Naive thymus-derived CD4-positive, alpha-beta T cell (primary cell): ENCODE data around the gene PTPRM. TPM values are rescaled to one million over a fixed set of nuclear protein-coding genes. Genes with fewer than 3 reads are reported as not detected.

Experiments
- ATAC-seq: fragments of 150-1000 bp; cut with Tn5 transposase; 2 replicates; pipeline ENCODE4 v1.10.0; 2021; ENCODE audit warnings: mild to moderate bottlenecking, moderate library complexity
- CTCF ChIA-PET: fragments of 350-600 bp; sonication (Branson Sonifier 250); formaldehyde crosslinking; loops from one replicate; lab custom pipeline; 2021; ENCODE audit warnings: antibody characterized with exemption; lab: Charles Lee
- POLR2A ChIA-PET: fragments of 350-600 bp; sonication (Branson Sonifier 250); formaldehyde crosslinking; loops from one replicate; lab custom pipeline; 2021; ENCODE audit warnings: antibody characterized with exemption, inconsistent platforms; lab: Charles Lee
- DNase-seq, 9 donors: peaks; one replicate each; pipeline versions ENCODE4 v3.0.0 to v3.0.0-alpha.2; 2020 to 2022; ENCODE audit warnings: mixed read lengths in 1 of 9
- H3K27ac ChIP-seq: one replicate; pipeline ENCODE4 v1.7.0; 2013; ENCODE audit warnings: mild to moderate bottlenecking, low read depth, low read length, moderate library complexity
- H3K27me3 ChIP-seq, 2 donors: one replicate each; pipeline ENCODE4 v1.7.0; 2013; ENCODE audit warnings: low read length in 2 of 2, mild to moderate bottlenecking in 2 of 2, moderate library complexity in 2 of 2; ENCODE audit not compliant: control insufficient read depth in 2 of 2, insufficient read depth in 2 of 2
- H3K36me3 ChIP-seq, 3 experiments: 1 replicate in 2 of 3; 2 replicates in 1 of 3; pipeline ENCODE4 v1.7.0; 2013; ENCODE audit warnings: low read length in 3 of 3, mild to moderate bottlenecking in 3 of 3, moderate library complexity in 1 of 3; ENCODE audit not compliant: insufficient read depth in 3 of 3, control insufficient read depth in 2 of 3
- H3K4me1 ChIP-seq, 2 donors: one replicate each; pipeline ENCODE4 v1.7.0; 2013; ENCODE audit warnings: low read length in 2 of 2, mild to moderate bottlenecking in 2 of 2, moderate library complexity in 1 of 2; ENCODE audit not compliant: control insufficient read depth in 2 of 2, insufficient read depth in 2 of 2
- H3K4me3 ChIP-seq: 2 replicates; pipeline ENCODE4 v1.7.0; 2013; ENCODE audit warnings: mild to moderate bottlenecking, low read length
- H3K9me3 ChIP-seq, 3 experiments: 1 replicate in 2 of 3; 2 replicates in 1 of 3; pipeline ENCODE4 v1.7.0; 2013; ENCODE audit warnings: low read length in 3 of 3; ENCODE audit not compliant: control insufficient read depth in 2 of 3
- H3K27ac Mint-ChIP-seq, 9 donors: one replicate each; pipeline ENCODE4 v1.8.0; 2020 to 2022; ENCODE audit warnings: mixed read lengths in 9 of 9, mild to moderate bottlenecking in 8 of 9, moderate library complexity in 5 of 9, inconsistent platforms in 2 of 9
- H3K27me3 Mint-ChIP-seq, 5 donors: one replicate each; pipeline ENCODE4 v1.8.0; 2021 to 2022; ENCODE audit warnings: mixed read lengths in 5 of 5, mild to moderate bottlenecking in 1 of 5
- H3K36me3 Mint-ChIP-seq, 5 donors: one replicate each; pipeline ENCODE4 v1.8.0; 2020 to 2022; ENCODE audit warnings: mixed read lengths in 5 of 5, mild to moderate bottlenecking in 3 of 5, inconsistent platforms in 1 of 5
- H3K4me1 Mint-ChIP-seq, 7 donors: one replicate each; pipeline ENCODE4 v1.8.0; 2020 to 2022; ENCODE audit warnings: mixed read lengths in 7 of 7, mild to moderate bottlenecking in 3 of 7, inconsistent platforms in 1 of 7
- H3K4me3 Mint-ChIP-seq, 10 donors: one replicate each; pipeline ENCODE4 v1.8.0; 2020 to 2022; ENCODE audit warnings: mild to moderate bottlenecking in 10 of 10, mixed read lengths in 10 of 10, moderate library complexity in 6 of 10, inconsistent platforms in 2 of 10
- H3K9me3 Mint-ChIP-seq, 11 donors: one replicate each; pipeline ENCODE4 v1.8.0; 2020 to 2022; ENCODE audit warnings: mixed read lengths in 11 of 11, mild to moderate bottlenecking in 4 of 11, inconsistent platforms in 1 of 11, moderate library complexity in 1 of 11
- intact Hi-C, 2 donors: fragments of 100-400 bp; cut with micrococcal nuclease; formaldehyde crosslinking; loops; one replicate each; pipeline ENCODE4 v1.15.1; 2023
- polyA plus RNA-seq, 2 donors: library from polyadenylated mRNA; unstranded; fragments of 300-500 nt; fragmentation: Illumina TruSeq; gene quantifications; one replicate each; pipeline ENCODE4 v1.2.3, GENCODE V29; 2021
- total RNA-seq, 6 experiments: library from RNA in 5 of 6; stranded (reverse) in 5 of 6; gene quantifications; 1 replicate in 5 of 6; 2 replicates in 1 of 6; pipeline ENCODE4 v1.2.3 and lab custom pipeline; 2021 to 2026

PTPRM gene
- total and polyA plus RNA-seq, 7 experiments from 2014 or later = 3.8 to 21.2 (median 8.4) TPM

DNA sequence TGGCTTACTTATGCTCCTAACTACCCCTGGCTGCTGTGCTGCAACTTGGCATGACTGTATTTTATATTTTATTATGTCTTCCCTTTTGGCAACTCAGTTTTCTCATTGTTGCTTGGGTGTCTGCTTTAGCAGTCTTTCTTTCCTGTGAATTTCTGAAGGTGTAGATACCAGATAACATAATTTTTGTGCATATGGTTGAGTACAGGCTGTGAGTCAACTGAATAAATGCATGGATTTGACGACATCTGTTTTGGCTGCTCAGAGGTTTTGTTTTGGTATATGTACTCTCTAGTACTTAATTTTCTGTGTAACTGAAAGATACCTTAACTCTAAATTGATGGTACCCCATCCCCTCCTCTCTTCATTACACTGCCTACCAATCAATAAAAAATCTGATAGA, 303.1 kb downstream of the PTPRM start:
- peaks cover 0 to 22% (median 7%) of the 10 kb centered on the region in 11 donors for H3K9me3 Mint-ChIP-seq
- H3K27me3 Mint-ChIP-seq = no peaks in the 10 kb centered on the region
- intact Hi-C loops = no loop called here
- no peak overlapping the region for H3K27ac ChIP-seq
- CTCF ChIA-PET = no interaction called here
- no peaks in the 10 kb centered on the region for H3K27me3 ChIP-seq
- ATAC-seq (no peak), DNase-seq (no peak)
- H3K4me3 ChIP-seq = no peak overlapping the region
- H3K36me3 ChIP-seq = no peaks in the 10 kb centered on the region
- POLR2A ChIA-PET = no interaction called here
- H3K4me3 Mint-ChIP-seq = no peak overlapping the region
- no peaks in the 10 kb centered on the region for H3K4me1 ChIP-seq
- H3K36me3 Mint-ChIP-seq = peaks cover 0 to 3% (median 0%) of the 10 kb centered on the region in 5 donors
- no peaks in the 10 kb centered on the region for H3K4me1 Mint-ChIP-seq
- no peak overlapping the region for H3K27ac Mint-ChIP-seq
- no peaks in the 10 kb centered on the region for H3K9me3 ChIP-seq

DNA sequence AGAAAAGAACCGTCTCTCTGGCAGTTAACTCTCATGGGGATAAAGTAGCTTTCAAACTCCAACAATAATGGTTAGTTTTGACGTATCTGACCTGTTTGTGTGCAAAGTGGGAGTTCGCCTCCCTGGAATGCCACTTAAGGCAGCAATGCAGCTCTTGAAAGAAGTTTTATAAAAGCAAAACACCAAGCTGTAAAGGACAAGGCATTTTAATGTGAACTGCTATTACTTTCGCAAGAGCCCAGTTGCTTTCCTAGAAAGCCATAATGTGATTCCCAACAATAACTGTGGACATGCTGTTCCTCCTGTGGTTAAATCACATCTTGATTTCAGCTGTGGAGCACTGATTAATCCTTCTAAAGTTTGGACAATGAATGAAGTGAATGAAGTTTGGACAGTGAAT, 303.7 kb downstream of the PTPRM start:
- H3K4me3 ChIP-seq = no peak overlapping the region
- ATAC-seq = no peak
- no peak overlapping the region for H3K27ac ChIP-seq
- no peaks in the 10 kb centered on the region for H3K4me1 ChIP-seq
- H3K4me1 Mint-ChIP-seq = no peaks in the 10 kb centered on the region
- H3K9me3 ChIP-seq = no peaks in the 10 kb centered on the region
- no peaks in the 10 kb centered on the region for H3K27me3 ChIP-seq
- H3K36me3 Mint-ChIP-seq = peaks cover 0 to 3% (median 0%) of the 10 kb centered on the region in 5 donors
- ChIA-PET CTCF (no interaction called here), POLR2A (no interaction called here)
- intact Hi-C loops = no loop called here
- peaks cover 0 to 19% (median 6%) of the 10 kb centered on the region in 11 donors for H3K9me3 Mint-ChIP-seq
- H3K27ac Mint-ChIP-seq = no peak overlapping the region
- no peak for DNase-seq
- no peak overlapping the region for H3K4me3 Mint-ChIP-seq
- H3K36me3 ChIP-seq = no peaks in the 10 kb centered on the region
- no peaks in the 10 kb centered on the region for H3K27me3 Mint-ChIP-seq

DNA sequence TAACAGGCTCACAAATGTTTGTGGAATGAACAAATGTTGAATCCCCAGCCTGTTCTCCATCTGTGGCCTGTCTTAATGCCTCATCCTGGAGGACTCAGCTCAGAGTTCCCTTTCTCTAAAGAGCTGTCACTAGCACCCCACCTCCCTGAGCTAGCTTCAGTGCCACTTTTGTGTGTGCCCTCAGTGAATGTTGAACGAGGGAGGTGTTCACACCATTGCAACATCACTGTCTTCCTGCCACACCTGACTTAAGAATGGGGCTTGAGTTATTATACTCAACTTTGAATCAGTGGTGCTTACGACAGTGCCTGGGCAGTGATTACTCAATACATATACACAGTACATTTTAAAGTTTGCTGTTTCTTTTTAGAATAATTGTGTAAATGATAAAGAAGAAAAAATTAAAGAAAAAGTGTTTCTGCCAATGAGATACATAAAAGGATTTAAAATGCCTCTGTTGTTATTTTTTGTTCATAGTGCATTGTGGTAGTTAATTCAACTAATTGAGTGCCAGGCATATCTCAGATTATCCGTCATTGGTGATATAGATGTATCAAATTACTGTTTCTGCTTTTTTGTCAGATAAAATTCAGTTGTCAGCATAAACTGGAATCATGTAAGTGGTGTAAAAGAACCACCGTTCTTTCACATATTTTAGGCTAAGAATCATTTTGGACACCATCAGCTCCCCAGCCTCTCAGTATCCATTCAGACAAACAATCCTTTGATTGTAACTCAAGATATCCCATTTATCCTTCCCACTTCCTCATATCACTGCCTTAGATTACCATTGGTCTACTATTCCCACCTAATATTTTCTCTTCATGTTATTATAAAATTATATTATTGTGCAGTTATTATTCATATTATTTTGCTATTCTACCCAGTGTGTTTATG, 304.7 kb downstream of the PTPRM start:
- no peaks in the 10 kb centered on the region for H3K27me3 Mint-ChIP-seq
- DNase-seq = no peak
- H3K27me3 ChIP-seq = no peaks in the 10 kb centered on the region
- no peaks in the 10 kb centered on the region for H3K9me3 ChIP-seq
- no peak overlapping the region for H3K4me3 Mint-ChIP-seq
- no peak overlapping the region for H3K4me3 ChIP-seq
- H3K36me3 Mint-ChIP-seq = peaks cover 0 to 3% (median 0%) of the 10 kb centered on the region in 5 donors
- POLR2A ChIA-PET = no interaction called here
- CTCF ChIA-PET = no interaction called here
- peaks cover 0 to 12% (median 4%) of the 10 kb centered on the region in 11 donors for H3K9me3 Mint-ChIP-seq
- H3K27ac ChIP-seq = no peak overlapping the region
- intact Hi-C loops = no loop called here
- H3K36me3 ChIP-seq = no peaks in the 10 kb centered on the region
- H3K4me1 ChIP-seq = no peaks in the 10 kb centered on the region
- H3K27ac Mint-ChIP-seq = no peak overlapping the region
- no peaks in the 10 kb centered on the region for H3K4me1 Mint-ChIP-seq
- ATAC-seq = no peak

DNA sequence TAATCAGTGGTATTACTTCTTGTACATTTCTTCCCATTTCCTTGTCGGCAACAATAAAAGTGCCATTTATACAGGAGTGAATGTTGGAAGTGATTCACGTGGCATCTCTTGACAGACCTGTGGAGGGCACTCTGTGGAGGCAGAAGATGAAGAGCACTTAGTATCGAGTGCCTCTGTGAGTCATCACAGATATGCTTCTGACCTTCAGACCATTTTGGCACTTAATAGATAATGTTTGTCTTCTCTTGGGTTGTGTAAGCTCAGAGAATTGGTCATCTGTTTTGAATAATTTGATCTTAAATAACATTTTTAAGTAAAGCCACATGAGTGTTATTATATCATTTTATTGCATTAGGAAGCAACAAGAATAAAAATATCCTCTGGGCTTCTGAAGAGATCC, 305.5 kb downstream of the PTPRM start:
- Histone ChIP-seq H3K9me3 (no peaks in the 10 kb centered on the region), H3K27me3 (no peaks in the 10 kb centered on the region), H3K4me3 (no peak overlapping the region), H3K27ac (no peak overlapping the region), H3K4me1 (no peaks in the 10 kb centered on the region), H3K36me3 (no peaks in the 10 kb centered on the region)
- peaks cover 0 to 3% (median 0%) of the 10 kb centered on the region in 5 donors for H3K36me3 Mint-ChIP-seq
- peaks cover 0 to 8% (median 3%) of the 10 kb centered on the region in 11 donors for H3K9me3 Mint-ChIP-seq
- no peak for ATAC-seq
- no peak overlapping the region for H3K4me3 Mint-ChIP-seq
- no peak overlapping the region for H3K27ac Mint-ChIP-seq
- ChIA-PET CTCF (no interaction called here), POLR2A (no interaction called here)
- DNase-seq = no peak
- intact Hi-C loops = no loop called here
- no peaks in the 10 kb centered on the region for H3K27me3 Mint-ChIP-seq
- no peaks in the 10 kb centered on the region for H3K4me1 Mint-ChIP-seq

DNA sequence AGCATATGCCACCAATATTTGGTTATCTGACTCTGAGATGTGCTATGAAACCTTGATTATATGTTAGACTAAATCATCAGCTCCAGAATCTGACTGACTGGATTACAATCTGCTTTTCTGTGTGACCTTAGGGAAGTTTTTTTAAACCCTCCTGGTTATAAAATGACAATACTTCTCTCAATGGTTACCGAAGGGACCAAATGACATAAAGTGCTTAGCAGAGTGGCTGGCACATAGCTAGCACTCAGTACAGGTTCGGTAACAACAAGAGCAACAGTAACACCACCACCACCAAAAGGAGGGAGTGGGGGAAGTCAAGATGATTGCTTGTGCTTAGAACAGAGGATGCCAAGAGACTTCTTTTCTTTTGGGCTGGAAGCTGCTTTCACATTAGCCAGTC, 306.2 kb downstream of the PTPRM start:
- CTCF ChIA-PET = interaction anchor here (0.7 kb wide), 1 partner anchor 109 kb away, joined by 3 read pairs; no protein-coding TSS in a partner anchor
- no peak for ATAC-seq
- H3K9me3 Mint-ChIP-seq = peaks cover 0 to 6% (median 0%) of the 10 kb centered on the region in 11 donors

DNA sequence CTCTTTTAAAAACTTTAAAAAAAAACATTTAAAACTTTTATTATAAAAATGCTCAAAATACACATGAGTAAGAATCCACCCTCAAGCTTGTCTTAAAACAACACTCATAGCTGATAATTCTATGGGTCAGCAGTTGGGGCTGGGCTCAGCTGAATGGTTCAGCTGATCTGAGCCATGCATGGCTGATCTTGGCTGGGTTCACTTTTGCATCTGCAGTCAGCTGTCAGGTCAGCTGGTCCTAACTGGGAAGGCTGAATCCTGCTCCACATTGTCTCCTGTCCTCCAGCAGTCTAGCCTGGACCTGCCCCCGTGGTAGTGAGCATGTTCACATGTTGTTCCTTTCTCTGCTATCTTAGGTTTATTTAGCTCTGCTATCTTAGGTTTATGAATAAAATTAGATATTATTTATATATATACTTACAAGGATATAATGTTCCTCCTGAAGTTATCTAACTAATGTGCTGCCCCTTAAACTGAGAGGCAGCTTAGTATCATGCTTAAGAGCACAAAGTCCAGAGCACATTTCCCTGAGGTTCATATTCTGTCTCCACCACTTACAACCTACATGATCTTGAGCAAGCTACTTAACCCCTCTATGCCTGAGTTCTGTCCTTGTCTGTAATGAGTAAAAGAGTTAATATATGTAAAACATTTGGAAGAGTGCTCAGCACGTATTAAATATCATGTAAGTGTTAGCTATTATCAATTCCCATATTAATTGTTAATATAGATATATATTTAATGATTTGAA, 309.4 kb downstream of the PTPRM start:
- Histone ChIP-seq H3K27ac (no peak overlapping the region), H3K36me3 (no peaks in the 10 kb centered on the region), H3K4me1 (no peaks in the 10 kb centered on the region), H3K4me3 (no peak overlapping the region), H3K9me3 (no peaks in the 10 kb centered on the region), H3K27me3 (no peaks in the 10 kb centered on the region)
- no peaks in the 10 kb centered on the region for H3K4me1 Mint-ChIP-seq
- intact Hi-C loops = no loop called here
- H3K36me3 Mint-ChIP-seq = no peaks in the 10 kb centered on the region
- peaks cover 0 to 5% (median 0%) of the 10 kb centered on the region in 11 donors for H3K9me3 Mint-ChIP-seq
- ChIA-PET POLR2A (no interaction called here), CTCF (no interaction called here)
- ATAC-seq (no peak), DNase-seq (no peak)
- peaks cover 0 to 7% (median 0%) of the 10 kb centered on the region in 5 donors for H3K27me3 Mint-ChIP-seq
- H3K4me3 Mint-ChIP-seq = no peak overlapping the region
- no peak overlapping the region for H3K27ac Mint-ChIP-seq

More for the DNA sequence above, 306.2 kb downstream of the PTPRM start:
- Mint-ChIP-seq H3K36me3 (no peaks in the 10 kb centered on the region), H3K4me1 (no peaks in the 10 kb centered on the region), H3K4me3 (no peak overlapping the region), H3K27ac (no peak overlapping the region), H3K27me3 (no peaks in the 10 kb centered on the region)
- no peaks in the 10 kb centered on the region for H3K9me3 ChIP-seq
- no peak overlapping the region for H3K27ac ChIP-seq
- H3K4me1 ChIP-seq = no peaks in the 10 kb centered on the region
- H3K27me3 ChIP-seq = no peaks in the 10 kb centered on the region
- intact Hi-C loops = no loop called here
- DNase-seq = no peak
- POLR2A ChIA-PET = no interaction called here
- H3K36me3 ChIP-seq = no peaks in the 10 kb centered on the region
- no peak overlapping the region for H3K4me3 ChIP-seq
